GM19351 (cell line): ENCODE results near the gene PUS1.

Source experiments
- ATAC-seq: cut with Tn5 transposase; IDR thresholded peaks from one replicate; pipeline ENCODE4 v1.9.1; 2021; ENCODE audit warnings: mild to moderate bottlenecking, moderate library complexity; ENCODE audit not compliant: unreplicated experiment

The PUS1 gene

DNA sequence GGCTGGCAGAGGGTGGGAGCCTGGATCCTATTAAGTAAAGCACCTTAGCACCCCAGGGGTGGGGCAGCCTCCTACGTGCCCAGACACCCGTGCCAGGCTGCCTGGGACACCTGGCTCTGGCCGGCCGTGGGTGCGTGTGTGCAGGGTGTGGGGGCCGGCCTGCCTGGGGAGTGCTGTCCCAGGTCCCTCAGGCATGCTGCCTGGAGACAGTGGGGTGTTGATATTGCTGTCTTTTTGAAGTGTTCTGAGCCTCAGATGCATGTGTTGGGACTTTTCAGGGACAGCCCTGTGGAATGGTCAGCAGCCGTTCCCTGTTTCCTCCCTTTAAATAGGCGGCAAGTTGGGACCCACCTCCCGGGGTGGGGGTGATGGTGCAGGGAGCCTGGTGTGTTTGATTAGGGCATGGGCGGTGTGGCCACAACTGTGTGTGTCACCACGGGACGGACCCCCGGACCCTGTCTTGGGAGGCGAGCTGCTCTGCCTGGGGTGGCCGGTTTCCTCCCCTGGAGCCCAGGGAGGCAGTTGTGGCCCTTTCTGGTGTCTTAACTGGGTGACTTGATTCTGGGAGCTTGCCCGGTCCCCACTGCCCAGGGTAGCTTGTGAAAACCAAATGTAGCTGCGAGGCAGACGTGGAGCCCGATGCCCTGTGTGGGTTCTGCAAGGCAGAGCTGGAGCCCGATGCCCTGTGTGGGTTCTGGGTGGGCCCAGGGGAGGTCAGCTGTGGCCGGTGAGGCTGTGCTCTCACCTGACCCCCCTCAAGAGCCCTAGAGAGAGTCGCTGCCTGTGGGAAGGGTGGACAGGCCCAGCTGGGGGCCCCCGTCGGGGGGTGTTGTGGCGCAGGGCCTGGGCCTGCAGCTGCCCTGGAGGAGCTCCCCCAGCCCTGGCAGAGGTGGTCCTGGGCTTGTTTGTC is 26.5 kb upstream of the PUS1 start:
- ATAC-seq: no peak

DNA sequence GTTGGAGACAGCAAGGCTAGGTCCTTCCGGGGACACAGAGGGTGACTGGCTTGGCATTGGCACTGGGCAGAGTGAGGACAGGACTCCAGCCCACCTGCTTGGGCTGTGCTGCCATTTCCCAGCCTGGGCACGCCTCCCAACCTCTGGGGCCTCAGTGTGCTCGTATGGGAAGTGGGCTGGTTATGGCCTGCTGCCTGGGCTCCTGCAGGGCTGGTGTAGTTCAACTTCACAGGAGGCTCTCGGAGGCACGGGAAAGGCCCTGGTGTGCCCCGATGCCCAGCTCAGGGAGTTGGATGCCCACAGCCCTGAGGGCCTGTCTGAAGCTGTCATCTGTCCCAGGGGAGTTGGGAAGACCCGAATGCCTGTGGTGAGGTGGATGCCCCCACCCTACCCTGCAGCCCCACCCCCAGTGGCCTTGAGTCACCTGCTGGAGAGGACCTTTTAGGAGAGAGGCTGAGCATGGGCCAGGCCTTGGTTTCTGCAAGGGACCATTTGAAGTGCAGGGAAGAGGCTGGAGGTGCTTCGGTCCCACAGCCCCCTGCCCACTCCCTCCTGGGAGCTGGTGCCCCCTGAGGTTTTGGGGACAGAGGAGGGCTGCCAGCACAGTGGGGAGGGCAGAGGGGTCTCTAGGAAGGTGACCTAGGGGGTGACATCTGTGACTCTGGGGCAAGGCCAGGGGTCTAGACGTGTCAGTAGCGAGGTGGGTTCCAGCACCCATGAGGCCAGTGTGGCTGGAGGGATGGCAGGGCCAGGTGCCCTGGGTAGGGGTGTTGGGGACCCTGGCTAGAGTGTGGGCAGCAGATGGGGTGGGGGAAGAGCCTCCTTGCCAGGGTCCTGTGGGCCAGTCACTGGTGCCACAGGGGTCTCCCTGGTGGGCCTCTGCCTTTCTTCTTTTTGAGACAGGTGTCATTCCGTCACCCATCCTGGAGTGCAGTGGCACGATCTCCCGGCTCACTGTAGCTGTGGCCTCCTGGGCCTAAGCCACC is 25.5 kb upstream of the PUS1 start:
- ATAC-seq: no peak

DNA sequence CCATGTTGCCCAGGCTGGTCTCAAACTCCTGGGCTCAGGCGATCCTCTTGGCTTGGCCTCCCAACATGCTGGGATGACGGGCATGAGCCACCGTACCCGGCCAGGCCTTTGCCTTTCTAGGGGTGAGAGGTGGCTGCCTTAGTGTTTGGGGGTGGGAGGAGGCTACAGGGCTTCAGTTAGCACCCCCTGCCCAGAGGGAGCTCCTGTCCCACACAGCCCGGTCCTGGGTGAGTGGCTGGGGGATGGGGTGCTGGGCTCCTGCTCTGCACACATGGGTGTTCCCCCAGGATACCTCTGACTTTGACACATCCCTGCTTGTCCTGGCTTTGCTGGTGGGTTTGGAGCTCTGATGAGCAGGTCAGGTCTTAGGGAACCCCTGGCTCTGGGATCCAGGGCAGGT is 24.7 kb upstream of the PUS1 start:
- no peak for ATAC-seq

DNA sequence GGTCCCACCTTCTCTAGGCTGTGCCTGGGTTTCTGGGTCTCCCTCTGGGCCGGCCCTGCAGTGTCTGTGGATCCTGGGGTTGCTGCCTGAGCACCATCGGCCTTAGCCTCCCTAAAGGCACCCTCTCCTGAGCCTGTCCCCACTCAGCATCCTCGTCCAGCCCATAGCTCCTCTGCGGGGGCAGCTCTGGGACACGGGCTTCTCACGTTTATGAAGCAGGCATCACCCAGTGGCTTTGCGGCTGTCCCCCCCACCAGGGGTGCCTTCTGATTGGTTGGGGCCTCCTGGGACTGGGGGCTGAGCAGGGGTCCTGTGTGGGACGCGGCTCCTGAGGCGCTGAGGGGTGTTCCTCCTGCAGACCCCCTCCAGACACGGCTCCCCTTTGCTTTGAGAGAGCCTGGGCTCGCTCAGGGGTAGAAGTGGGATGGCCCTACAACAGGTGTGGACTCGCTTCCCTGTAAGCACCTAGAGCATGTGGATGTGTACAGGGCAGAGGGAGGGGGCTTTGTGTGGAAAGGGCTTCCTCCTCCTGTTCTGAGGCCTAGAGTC is 23.9 kb upstream of the PUS1 start:
- ATAC-seq: no peak

DNA sequence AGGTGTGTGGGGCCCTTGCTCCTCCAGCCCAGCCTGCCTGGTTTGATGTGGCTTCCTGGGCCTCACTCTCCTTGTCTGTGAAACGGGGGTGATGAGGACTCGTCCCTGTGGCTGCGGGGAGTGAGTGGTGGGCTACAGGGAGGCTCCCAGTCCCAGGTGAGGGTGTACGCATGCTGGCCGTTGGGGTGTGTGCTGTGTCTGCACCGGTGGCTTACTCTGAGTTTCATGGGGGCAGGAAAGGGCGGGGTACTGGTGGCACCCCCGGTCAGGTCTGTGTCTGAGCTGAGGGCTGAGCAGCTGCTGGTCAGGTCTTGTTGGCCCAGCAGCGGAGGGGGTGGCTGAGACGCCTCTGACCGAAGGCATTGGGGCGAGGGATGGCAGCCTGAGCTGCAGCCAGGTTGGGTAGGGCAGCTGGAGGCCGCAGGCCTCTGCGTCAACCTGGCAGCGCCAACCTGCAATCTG is 23.4 kb upstream of the PUS1 start:
- ATAC-seq: no peak

DNA sequence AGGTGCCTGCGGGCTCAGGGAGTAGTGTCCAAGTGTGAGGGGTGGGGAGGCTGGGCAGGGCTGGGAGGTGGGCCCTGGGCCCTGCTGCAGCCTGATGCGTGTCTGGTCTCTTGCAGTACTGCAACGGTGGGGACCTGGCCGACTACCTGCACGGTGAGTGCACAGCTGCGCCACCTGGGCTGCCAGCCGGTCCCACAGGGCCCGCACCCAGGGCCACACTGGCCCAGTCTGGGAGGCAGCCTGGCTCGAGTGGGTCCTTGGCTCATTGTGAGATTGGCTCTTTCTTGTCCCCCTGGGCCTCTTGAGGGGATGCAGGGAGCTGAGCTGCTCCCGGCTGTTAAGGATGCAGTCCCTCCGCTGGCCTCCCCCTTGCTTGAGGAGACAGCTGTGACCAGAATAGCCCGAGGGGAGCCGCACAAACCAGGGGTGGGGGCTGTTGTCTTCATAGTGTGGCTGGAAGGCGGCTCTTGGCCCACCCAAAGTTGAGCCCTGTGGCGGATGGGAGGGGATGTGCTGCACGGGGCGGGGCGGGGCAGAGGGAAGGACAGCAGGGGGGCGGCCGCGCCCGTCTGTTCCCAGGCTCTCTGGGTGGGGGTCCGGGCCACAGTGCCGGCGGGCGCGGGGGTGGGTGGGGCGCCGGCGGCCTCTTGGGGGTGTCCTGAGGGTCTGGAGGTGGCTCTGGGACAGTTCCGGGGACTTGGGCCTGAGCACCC is 21.5 kb upstream of the PUS1 start:
- no peak for ATAC-seq

DNA sequence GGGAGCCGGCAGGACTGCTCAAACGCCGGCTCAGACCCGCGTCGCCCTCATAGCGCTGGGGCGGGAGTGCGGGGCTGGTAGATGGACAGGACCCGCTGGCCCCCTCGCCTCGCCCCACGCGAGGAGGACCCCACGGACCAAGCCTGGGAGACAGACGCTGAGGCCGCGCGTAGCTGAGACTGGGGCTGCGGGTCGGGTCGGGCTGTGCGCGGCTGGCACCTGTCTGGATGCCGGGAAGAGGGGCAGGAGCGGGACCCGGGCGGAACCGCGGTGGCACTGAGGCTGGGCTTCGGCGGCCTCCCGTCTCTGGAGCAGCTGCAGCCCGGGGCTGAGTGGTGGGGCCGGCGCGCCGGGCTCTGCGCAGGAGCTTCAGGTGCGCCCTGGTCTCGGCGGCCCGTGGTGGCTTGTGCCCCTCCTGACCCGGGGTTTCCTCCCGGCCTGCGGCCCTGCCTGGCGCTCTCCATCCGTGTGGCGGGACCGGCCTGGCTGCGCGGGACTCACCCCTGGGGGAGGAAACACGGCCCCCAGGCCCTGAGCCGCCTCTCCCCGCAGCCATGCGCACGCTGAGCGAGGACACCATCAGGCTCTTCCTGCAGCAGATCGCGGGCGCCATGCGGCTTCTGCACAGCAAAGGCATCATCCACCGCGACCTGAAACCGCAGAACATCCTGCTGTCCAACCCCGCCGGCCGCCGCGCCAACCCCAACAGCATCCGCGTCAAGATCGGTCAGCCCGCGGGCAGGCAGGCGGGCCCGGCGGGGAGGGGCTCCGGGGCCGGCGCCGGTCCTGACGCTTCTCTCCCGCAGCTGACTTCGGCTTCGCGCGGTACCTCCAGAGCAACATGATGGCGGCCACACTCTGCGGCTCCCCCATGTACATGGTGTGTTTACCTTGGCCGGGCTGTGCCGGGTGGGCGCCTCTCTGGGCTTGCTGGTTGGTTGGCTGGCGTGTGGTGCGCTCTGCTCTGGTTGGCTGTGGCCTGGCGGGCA is 20.7 kb upstream of the PUS1 start:
- ATAC-seq: no peak

DNA sequence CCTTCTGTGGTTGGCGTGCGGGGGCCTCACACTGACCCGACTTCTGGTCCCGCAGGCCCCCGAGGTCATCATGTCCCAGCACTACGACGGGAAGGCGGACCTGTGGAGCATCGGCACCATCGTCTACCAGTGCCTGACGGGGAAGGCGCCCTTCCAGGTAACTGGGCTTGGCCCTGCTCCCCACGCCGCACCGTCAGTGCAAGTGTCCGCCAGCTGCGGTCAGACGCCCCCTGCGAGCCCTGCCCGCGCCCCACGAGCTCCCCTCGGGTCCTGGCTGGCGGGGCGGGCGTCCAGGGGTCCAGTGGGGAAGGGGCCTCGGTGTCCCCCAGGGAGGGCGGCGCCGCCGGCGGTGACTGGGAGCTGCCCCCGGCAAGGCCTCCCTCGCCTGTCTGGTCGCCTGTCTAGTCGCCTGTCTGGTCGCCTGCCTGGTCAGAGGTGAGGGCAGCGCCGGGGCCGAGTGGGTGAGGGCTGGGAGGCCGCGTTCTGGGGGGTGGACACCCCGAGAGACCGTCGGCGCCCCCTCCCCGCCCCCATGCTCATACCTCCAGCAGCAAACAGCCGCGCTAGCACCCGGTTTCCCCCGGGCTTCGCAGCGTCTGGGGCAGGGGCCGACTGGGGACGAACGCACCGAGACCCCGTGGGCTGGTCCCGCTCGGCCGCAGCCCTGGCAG is 19.9 kb upstream of the PUS1 start:
- ATAC-seq: no peak

DNA sequence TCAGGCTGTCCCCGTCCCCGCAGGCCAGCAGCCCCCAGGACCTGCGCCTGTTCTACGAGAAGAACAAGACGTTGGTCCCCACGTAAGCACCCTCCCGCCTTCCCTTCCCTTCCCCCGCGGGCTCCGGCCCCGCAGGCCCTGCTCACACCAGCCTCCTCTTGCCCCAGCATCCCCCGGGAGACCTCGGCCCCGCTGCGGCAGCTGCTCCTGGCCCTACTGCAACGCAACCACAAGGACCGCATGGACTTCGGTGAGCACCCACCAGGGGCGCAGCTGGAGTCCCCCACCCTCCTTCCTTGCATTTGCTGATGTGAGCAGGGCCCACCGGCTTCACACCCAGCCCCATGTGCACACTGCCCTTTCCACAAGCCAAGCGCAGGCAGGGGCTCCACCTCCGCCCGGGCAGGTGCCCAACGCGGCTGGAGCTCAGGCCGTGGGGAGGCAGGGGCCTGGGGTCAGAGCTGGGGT is 19.3 kb upstream of the PUS1 start:
- no peak for ATAC-seq

DNA sequence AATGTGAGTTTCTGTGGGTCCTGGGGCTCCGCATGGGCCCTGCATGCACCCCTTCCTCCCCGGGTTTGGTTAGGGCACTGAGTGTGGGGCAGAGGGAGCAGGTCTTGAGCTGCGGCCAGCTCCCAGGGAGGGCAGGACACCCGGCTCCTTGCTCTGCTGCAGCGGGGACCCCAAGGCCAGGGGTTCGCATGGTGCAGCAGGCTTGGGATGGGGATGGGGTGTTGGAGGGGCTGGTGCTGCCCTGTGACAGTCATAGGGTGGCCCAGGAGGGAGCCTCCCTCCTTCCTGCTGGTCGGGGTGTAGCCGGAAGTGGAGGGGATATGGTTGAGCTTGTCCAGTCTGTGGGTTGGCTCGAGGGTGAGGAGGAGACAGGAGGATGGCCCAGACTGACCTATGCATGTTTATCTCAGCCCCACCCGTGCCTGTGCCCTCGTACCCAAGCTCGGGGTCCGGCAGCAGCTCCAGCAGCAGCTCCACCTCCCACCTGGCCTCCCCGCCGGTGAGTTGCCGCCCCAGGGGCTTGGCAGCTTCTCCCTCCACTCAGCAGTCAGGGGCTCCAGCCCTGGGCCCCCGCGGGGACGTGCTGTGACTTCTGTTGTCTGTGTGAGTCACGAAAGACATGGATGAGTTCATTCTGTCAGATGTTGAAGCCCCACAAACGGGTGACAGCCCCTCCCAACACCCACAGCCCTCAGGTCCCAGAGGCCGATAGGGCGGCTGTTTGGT is 18.6 kb upstream of the PUS1 start:
- ATAC-seq: no peak

DNA sequence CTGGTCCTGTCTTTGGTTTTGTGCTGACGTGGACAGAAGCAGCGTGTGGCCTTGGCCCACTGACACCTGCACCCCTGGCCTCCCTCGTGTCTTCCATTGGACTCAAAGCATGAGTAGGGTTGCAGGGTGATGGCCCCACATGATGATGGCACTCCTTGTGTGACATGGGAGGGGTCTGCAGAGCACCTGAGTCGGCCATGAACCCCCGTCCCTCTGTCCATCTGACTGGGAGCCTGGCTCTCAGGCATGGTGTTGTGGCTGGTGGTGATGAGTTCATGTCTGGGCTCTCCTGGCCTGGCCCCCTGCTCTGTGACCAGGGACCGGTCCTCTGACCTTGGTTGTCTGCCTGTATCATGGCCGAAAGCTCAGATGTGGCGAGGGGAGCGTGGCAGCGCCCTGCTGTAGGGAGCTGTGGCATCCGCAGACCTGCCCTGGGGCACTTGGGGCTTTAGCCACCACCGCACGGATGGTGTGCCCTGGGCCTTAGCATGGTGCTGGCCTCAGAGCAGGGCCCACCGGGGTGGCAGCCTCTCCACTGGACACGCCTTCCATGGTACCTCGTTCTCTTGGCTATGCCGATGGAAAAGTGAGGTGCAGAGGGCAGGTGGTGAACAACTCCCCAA is 17.9 kb upstream of the PUS1 start:
- no peak for ATAC-seq

DNA sequence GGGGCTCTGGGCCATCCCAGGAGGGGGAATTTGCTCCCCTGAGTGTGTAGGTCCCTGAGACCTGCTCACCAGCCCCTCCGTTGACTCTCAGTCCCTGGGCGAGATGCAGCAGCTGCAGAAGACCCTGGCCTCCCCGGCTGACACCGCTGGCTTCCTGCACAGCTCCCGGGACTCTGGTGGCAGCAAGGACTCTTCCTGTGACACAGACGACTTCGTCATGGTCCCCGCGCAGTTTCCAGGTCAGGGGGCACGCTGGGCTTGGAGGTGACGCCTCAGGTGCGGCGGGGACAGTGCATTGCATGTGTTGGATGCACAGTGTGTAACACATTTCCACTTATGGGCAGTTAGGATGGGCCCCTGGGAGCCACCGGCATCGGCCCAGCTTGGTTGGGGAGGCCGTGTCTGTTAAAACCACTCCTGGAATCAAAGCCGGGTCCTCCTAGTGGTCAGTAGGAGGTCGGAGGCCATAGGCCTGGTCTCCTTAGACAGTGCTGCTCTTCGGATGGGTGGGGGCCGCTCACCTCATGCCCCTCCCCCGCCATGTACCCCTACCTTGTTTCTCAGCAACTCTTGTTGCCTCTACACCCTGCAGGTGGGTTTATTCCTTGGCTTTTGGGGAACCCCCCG is 17.1 kb upstream of the PUS1 start:
- ATAC-seq: no peak

DNA sequence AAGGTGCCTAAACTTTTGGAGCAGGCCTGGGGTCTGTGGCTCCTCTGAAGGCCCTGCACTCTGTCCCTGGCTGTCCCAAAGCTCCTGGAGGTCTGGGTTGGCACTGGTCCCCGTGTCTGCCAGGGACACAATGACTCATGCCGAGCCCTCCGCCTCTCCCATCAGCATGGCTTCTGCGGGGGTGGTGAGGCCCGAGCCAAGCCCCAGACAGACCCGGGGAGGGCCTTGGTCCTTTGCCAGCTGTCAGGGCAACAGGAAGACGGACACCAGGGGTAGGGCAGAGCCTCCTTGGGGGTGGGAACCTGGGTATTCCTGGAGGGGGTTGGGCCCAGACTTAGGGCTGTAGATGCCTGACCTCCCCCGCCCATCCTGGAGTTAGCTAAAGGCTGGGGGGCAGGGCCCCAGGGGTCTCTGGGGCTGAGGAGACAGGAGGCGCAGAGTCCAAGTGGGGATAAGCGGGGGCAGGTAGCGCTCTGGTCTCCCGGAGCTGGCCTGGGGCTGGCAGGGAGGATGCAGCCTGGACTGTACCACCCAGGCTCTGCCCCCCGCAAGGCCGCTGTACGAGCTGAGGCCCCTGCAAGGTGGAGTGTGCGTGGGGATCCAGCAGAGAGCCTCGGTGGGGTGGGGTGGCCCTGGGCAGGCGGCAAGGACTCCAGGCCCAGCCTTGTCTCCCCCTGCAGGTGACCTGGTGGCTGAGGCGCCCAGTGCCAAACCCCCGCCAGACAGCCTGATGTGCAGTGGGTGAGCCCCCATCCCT is 16.4 kb upstream of the PUS1 start:
- no peak for ATAC-seq

DNA sequence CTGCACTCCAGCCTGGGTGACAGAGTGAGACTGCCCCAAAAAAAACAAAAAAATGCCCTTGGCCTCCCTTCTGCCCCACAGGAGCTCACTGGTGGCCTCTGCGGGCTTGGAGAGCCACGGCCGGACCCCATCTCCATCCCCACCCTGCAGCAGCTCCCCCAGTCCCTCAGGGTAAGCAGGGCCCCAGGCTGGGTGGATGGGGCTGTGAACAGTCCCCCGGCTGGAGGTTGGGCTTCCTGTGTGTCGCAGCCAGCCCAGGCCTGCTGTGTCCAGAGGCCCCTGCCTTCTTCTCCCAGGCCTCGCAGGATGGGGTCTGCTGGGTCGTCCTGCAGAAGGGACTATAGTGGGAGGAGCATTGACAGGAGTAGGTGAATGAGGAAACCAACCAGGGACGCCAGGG is 15.4 kb upstream of the PUS1 start:
- no peak for ATAC-seq

DNA sequence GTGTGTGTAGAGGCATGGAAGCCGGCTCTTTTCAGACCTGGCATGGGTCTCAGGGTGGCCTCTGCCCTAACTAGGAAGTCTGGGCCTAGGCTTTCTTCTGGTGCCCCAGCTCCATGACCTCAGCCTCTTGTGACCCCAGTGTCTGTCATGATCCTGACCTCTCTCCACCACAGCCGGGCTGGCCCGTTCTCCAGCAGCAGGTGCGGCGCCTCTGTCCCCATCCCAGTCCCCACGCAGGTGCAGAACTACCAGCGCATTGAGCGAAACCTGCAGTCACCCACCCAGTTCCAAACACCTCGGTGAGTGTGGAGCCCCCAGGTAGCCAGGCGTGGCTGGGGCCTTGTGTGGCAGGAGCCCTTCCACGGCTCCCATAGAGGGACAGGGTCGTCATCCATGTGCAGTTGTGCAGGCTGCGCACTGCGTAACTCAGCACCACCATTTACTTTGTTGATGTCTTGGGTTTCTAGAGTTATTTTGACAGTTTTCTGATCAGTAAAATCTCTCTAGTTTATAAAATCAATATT is 14.8 kb upstream of the PUS1 start:
- no peak for ATAC-seq

DNA sequence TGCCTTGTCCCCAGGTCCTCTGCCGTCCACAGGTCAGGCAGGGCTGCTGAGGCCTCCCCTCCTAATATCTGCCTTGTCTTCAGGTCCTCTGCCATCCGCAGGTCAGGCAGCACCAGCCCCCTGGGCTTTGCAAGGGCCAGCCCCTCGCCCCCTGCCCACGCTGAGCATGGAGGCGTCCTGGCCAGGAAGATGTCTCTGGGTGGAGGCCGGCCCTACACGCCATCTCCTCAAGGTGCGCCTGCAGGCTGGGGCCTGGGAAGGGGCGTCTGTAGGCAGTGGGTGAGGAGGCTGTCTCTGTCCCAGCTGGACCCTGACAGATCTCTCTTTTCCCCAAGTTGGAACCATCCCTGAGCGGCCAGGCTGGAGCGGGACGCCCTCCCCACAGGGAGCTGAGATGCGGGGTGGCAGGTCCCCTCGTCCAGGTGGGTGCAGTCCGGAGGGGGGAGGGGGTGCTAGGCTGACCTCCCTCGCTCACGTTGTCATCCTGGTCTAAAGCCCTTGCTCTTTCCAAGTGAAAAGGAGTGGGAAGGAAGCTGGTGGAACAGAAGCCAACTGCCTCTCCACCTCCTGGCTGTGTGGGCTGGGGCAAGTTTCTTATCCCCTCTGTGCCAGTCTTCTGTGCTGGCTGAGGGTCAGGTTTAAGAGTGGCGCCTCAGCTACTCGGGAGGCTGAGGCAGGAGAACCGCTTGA is 13.9 kb upstream of the PUS1 start:
- no peak for ATAC-seq
